Measurements from ENCODE around the gene EPG5. TPM values are rescaled to one million over a fixed set of nuclear protein-coding genes. Genes with fewer than 3 reads are reported as not detected.

Gene EPG5
- total and polyA plus RNA-seq, 10 of the 15 experiments (the other 5 are each of a cell fraction or from before 2014, with no cell fraction given), result 1.9 to 27.7 (median 9.0) TPM

- ChIA-PET RAD21 (ENCODE audit: unreplicated experiment) (no interaction called here), POLR2A (no interaction called here), SMC1A (ENCODE audit: uncharacterized antibody, unreplicated experiment) (interaction anchor here (1.3 kb wide), 1 partner anchor 18 kb away, joined by 3 read pairs; no protein-coding TSS in a partner anchor), CTCF (interaction anchor here (0.7 to 1.4 kb wide), 2 partner anchors 52 to 86 kb away, joined by 3 read pairs; no protein-coding TSS in a partner anchor)
- no peak overlapping the region for H3K4me2 ChIP-seq (ENCODE audit: control insufficient read depth, insufficient read depth)
- no peaks in the 10 kb centered on the region; the same call in 2 of the 3 replicates for H3K9me3 ChIP-seq (replicated peaks; ENCODE audit: control insufficient read depth, insufficient read depth, low read length)
- no peaks in the 10 kb centered on the region for H3K27me3 ChIP-seq (replicated peaks in 1 of 2; ENCODE audit: control insufficient read depth in 2 of 2, insufficient read depth in 2 of 2, low read length in 1 of 2)
- no peaks in the 10 kb centered on the region for H4K20me1 ChIP-seq (ENCODE audit: control insufficient read depth, insufficient read depth)
- TF ChIP-seq ETV6 (conservative IDR thresholded peaks at IDR 0.05 in 1 of 2, IDR thresholded peaks at IDR 0.05 in 1 of 2; ENCODE audit: borderline replicate concordance in 1 of 2, low read depth in 1 of 2) (no peak), NFYA (IDR thresholded peaks at IDR 0.05; ENCODE audit: borderline replicate concordance, low read depth, low read length) (no peak), MLLT1 (IDR thresholded peaks at IDR 0.05) (no peak), SIN3A (IDR thresholded peaks at IDR 0.05; ENCODE audit: low read depth, low read length) (no peak), ZBTB40 (IDR thresholded peaks at IDR 0.05; ENCODE audit: borderline replicate concordance) (no peak), TARDBP (IDR thresholded peaks at IDR 0.05; ENCODE audit: borderline replicate concordance) (no peak), MYB (IDR thresholded peaks at IDR 0.05; ENCODE audit: borderline replicate concordance, low read depth, low read length) (no peak), BHLHE40 (IDR thresholded peaks at IDR 0.05; ENCODE audit: borderline replicate concordance in 1 of 2, low read depth in 2 of 2, low read length in 1 of 2) (no peak), E2F4 (IDR thresholded peaks at IDR 0.05; ENCODE audit: low read depth, low read length) (no peak), NR2C2 (IDR thresholded peaks at IDR 0.05; ENCODE audit: borderline replicate concordance, control insufficient read depth, insufficient read length, low read depth) (no peak), STAT3 (IDR thresholded peaks at IDR 0.05; ENCODE audit: low read depth, low read length) (no peak), RFX5 (IDR thresholded peaks at IDR 0.05; ENCODE audit: low read depth, low read length) (no peak), JUND (IDR thresholded peaks at IDR 0.05; ENCODE audit: low read depth, low read length) (no peak), EGR1 (IDR thresholded peaks at IDR 0.05; ENCODE audit: borderline replicate concordance in 1 of 2, low read depth in 2 of 2, low read length in 2 of 2) (no peak), HDAC6 (IDR thresholded peaks at IDR 0.05; ENCODE audit: unreplicated experiment) (no peak), CHD2 (IDR thresholded peaks at IDR 0.05; ENCODE audit: borderline replicate concordance, low read depth, low read length) (no peak), FOXM1 (IDR thresholded peaks at IDR 0.05; ENCODE audit: low read depth, low read length) (no peak)
- no peak overlapping the region for H3K27ac ChIP-seq (ENCODE audit: control insufficient read depth, insufficient read depth)
- H3K4me1 ChIP-seq (ENCODE audit: control insufficient read depth, insufficient read depth, low read length), result peaks cover 18% of the 10 kb centered on the region
- no peaks in the 10 kb centered on the region for H3K36me3 ChIP-seq (ENCODE audit: control insufficient read depth in 2 of 2, insufficient read depth in 2 of 2, low read length in 1 of 2)
- BruUV-seq (replicated peaks), result no TSS peak
- no peak for FAIRE-seq
- no peak for DNase-seq (ENCODE audit: low read depth, low spot score)
- in situ Hi-C loops (cut with MboI), result no loop called here
- H3K9ac ChIP-seq (ENCODE audit: control insufficient read depth, insufficient read depth, low read length), result no peak overlapping the region
- 69% methylated on average over 4 of the region's 4 CpGs for WGBS (ENCODE audit: insufficient coverage, insufficient replicate concordance, low lambda C conversion rate, missing lambda C conversion rate)
- no peak overlapping the region for H2AFZ ChIP-seq (ENCODE audit: control insufficient read depth, low read depth, low read length)
- intact Hi-C loops (cut with micrococcal nuclease; ENCODE audit: unreplicated experiment), result no loop called here
- no peak for ATAC-seq
- no peak overlapping the region for H3K4me3 ChIP-seq
- no peaks in the 10 kb centered on the region for H3K79me2 ChIP-seq (ENCODE audit: control insufficient read depth, insufficient read depth, low read length)
Observed at GRCh38 chr18:45826084-45826483, 141.0 kb downstream of the EPG5 start.
